Caki2 (cell line): ENCODE results near the gene TERT. TPM values are rescaled to one million over a fixed set of nuclear protein-coding genes. Genes with fewer than 3 reads are reported as not detected.

Source experiments
- DNase-seq: peaks from one replicate; pipeline ENCODE4 v3.0.0-alpha.2; 2015; ENCODE audit warnings: low read depth
- in situ Hi-C: cut with HindIII; loops from 2 replicates; pipeline ENCODE4 v1.10.0; 2016; ENCODE audit warnings: low sequenced_read_pairs, low pct_unique_long_range_greater_than_20kb, mixed read lengths
- total RNA-seq: library from RNA; depleted of rRNA; stranded (reverse); fragments of >200 nt; shearing (Covaris generic); gene quantifications from 2 replicates; pipeline ENCODE4 v1.2.3, GENCODE V29; 2014; ENCODE audit warnings: low replicate concordance

TERT gene
- total RNA-seq, 1 experiment from 2014 or later: 0.03 TPM

DNA sequence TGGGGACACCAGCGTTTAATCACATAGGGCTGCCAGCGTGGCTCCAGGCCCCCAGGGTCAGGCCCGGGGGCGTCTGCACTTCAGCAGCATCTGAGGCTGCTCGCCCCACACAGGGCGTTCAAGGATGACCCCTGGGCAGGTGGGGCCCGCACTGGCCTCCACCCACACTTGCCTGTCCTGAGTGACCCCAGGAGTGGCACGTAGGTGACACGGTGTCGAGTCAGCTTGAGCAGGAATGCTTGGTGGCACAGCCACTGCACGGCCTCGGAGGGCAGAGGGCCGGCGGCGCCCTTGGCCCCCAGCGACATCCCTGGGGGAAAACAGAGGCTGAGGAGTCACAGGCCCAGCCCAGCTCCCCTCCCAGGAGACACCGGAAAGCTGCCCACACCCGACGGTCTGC, 40.7 kb downstream of the TERT start:
- in situ Hi-C loops: no loop called here
- DNase-seq: no peak

DNA sequence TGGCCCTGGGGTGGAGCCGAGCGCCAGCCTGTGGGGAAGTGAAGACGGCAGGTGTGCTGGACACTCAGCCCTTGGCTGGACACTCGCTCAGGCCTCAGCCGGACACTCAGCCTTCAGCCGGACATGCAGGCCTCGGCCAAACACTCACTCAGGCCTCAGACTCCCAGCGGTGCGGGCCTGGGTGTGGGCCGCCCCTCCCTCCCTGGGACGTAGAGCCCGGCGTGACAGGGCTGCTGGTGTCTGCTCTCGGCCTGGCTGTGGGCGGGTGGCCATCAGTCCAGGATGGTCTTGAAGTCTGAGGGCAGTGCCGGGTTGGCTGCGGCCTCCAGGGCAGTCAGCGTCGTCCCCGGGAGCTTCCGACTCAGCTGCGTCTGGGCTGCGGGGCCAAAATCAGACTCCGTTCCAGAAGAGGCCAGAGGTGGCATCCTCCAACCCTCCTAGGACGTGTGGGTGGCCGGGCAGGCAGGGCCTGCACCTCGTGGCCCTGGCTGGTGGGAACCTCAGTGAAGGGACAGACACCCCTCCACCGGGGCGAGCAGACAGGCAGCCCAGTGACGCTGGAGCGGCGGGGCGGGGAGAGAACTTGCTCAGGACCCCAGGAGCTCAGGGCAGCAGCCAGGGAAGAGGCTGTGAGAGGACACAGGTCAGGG, 41.3 kb downstream of the TERT start:
- no peak for DNase-seq
- in situ Hi-C loops: no loop called here

DNA sequence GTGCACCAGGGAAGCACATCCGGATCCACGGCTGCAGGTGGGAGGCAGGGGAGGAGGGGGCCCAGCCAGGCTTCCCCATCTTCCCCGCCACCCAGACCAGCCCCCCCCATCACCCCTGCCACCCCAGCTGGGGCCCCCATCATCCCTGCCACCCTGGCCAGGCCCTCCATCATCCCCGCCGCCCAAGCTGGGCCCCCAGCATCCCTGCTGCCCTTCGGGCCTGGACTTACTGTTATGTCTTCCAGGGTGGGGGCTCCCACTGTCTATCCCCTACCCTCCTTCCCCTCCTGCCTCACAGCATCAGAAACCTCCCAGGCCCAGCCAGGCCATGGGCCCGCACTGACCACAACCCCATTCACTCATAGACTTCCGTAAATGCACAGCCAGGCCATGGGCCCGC, 42.2 kb downstream of the TERT start:
- in situ Hi-C loops: no loop called here
- DNase-seq: no peak

DNA sequence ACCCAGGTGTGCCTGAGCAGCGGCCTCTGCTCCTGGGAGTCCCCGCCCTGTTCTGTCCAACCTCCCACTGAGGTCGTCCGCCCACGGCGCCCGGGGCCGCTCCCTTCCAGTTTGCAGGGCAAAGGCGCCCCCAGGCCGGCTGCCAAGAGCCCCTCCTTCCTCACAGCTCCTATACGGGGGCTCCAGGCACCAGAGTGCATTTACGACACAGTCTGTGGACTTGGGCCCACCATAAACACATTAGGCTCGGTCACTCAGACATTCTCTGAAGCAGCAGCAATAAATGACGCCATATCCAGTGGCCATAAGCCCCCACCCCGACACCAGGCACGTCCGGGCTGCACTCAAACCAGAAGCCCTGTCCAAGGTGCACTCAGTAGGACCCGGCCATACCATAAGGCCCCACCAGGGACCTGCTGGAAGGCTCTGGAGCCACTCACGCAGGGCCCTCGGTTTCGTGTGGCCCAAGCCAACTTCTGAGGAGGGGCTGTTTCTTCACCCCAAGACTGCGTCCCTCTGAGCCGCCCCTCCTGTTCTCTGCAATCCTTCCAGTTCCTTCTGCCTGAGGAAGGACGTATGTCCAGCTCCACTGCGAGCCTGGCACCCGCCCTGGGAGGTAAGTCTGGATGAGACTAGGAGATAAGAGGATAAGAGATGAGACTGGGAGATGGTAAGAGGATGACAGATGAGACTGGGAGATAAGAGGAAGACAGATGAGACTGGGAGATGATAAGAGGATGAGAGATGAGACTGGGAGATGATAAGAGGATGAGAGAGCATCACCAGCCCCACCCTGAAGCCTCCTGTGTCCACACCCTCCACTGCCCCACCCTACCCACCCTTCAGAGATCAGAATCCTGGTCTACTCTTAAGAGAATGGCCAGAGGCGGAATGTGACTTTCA, 42.9 kb downstream of the TERT start:
- no peak for DNase-seq
- in situ Hi-C loops: no loop called here

DNA sequence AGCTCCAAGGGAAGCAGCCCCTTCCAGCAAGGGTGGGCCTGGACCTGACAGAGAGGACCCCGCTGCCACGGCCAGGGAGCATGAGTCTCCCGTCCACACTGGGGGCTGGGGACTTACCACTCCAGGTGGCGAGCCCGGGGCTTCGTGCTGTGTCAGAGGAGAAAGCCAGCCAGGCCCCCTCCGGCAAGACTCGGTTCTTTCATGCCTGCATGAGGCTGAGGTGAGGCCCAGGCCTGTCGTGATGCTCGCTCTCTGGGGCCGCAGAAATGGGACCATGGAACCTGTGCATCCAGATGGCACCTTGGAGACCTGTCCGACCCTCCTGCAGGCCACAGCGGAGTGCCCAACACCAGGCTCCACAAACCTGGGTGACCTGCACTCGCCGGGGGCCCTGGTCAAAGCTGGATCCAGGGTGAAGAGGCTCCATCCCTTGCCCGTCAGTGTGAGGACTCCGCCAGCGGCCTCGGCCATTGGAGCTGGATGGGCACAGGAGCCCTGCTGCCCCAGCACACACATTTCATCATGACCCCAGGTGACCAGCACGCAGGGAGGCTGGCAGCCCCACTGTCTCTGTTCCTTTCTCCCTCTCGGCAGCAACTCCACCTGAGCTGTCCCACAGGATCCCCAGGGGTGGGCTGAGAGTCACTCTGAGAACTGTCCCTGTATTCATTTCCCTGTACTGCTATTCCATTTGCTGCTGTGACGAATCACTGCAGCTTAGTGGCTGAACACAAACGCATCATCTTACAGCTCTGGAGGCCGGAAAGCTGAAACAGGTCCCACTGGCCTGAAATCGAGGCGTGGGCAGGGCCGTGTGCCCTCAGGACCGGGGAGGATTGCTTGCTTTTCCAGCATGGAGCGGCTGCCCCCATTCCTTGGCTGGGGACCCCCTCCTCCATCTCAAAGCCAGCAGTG, 45.2 kb downstream of the TERT start:
- no peak for DNase-seq
- in situ Hi-C loops: no loop called here

DNA sequence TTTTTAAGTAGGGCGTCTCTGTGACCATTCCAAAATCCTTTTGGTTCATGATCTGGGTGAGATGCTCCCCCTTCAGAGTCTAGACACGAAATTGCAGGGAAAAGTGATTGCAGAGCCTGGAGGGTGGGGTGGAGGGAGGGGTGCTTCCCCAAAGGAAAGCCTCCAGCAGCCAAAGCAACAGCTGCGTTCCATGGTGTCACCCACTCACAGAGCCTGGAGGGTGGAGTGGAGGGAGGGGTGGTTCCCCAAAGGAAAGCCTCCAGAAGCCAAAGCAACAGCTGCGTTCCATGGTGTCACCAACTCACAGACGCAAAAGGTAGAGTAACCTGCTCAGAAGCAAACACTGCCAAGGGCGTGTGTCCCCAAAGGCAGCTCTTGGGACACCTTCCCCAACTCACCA, 47.1 kb downstream of the TERT start:
- DNase-seq: no peak
- in situ Hi-C loops: no loop called here

DNA sequence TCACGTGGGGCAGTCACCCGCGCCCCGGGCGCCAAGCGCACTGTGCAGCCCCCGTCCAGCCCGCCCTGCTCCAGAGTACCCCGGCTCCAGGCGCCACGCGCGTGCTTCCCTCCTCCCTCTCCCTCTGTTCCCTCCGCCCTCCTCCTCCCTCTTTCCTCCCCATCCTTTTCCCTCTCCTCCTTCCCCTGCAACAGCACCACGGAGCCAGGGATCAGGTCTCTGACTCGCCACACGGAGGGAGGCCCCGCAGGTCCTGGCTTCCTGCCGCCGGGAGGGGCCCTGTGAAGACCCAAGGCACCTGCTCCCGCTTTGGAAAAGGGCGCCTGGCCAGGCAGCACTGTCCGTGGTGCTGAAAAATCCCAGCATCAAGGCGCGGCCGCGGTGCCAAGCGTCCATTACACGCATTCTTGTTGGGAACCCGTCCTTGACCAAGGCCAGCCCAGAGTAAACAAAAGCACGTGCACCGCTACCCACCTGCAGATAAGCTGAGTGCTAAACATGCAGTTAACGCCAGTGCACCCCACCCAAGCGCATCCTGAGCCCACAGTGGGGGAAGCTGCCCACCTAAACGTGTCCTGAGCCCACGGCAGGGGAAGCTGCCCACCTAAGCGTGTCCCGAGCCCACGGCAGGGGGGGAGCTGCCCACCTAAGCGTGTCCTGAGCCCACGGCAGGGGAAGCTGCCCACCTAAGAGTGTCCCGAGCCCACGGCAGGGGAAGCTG, 48.0 kb downstream of the TERT start:
- in situ Hi-C loops: no loop called here
- DNase-seq: peak; percentile 62

DNA sequence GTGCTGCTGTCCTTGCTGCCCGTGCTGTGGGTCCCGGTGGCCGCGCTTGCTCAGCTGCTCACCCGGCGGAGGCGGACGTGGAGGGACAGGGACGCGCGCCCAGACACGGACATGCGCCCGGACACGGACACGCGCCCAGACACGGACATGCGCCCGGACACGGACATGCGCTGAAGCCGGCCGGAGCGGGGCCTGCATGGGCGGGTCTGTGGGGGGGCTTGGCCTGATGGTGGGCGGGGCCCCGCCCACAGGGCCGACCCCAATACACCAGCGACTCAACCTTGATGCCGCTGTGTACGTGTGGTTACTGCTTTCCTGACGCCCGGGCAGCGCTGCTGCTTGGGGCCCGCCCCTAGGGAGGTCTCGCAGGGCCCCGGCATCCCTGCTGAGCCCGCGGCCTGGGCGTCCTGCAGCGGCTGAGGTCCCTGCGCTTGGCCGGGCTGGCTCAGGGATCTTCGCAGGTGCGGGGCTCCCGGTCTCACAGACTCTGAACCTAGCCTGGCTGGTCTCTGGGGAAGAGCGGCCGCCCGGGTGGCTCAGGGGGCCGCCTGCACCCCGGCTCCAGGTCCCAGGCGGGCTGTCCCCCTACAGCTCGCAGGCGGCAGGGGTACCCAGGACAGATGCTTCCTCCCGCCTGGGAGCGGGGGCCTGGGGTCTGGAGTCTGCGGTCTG, 48.8 kb downstream of the TERT start:
- in situ Hi-C loops: no loop called here

DNA sequence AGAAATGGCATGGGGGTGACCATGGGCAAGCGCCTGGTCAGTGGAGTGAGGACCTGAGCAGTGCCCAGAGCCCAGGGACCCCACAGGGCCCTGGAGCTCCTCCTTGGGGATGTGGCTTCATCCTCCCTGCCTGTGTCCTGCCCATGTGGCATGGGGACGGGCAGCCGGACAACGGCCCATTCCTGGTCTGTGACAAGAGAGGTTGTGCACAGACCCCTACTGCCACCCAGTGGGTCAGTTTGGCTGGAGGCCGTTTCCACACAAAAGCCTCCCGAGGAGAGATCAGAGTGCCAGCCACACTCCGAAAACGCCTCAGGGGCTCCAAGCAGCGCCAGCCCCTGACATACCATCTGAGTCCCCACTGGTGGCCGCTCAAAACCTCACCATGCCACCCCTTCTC, 49.9 kb downstream of the TERT start:
- in situ Hi-C loops: no loop called here
- no peak for DNase-seq

More for the DNA sequence above, 48.8 kb downstream of the TERT start:
- no peak for DNase-seq

DNA sequence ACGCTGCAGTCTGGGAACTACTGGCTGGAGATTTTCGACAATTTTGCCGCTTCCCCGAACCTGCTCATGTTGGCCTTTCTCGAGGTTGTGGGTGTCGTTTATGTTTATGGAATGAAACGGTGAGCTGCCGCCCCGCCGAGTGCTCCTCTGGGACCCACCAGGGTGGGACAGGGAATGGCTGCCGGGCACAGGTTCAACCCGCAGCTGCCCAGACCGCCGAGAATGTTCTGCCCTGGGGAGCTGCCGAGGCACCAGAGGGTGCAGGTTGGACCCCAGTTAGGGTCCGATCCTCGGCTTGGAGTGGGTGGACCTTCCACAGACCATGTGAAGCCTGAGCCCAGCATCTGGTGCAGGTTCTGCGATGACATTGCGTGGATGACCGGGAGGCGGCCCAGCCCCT, 50.6 kb downstream of the TERT start:
- in situ Hi-C loops: no loop called here
- no peak for DNase-seq

DNA sequence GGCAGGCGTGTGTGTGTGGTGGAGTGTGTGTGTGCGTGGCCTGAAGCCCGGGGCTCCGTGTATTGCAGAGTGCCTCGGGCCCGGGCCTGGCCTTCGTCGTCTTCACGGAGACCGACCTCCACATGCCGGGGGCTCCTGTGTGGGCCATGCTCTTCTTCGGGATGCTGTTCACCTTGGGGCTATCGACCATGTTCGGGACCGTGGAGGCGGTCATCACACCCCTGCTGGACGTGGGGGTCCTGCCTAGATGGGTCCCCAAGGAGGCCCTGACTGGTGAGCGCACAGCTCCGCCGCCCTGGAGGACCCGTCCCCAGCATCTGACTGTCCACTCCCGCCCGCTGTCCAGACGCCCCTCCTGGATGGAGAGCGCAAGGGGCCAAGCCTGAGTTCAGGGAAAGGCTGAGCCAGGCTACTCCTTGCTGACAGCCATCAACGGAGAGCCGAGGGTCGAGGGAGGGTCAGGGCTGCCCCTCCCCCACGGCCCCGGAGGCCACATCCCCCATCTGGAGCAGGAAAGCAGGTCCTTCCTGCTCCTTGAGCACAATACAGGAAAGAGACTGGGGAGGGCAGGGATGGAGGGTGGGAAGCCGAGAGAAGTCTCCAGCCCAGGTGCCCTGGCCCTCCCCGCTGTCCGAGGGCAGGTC, 51.3 kb downstream of the TERT start:
- no peak for DNase-seq

DNA sequence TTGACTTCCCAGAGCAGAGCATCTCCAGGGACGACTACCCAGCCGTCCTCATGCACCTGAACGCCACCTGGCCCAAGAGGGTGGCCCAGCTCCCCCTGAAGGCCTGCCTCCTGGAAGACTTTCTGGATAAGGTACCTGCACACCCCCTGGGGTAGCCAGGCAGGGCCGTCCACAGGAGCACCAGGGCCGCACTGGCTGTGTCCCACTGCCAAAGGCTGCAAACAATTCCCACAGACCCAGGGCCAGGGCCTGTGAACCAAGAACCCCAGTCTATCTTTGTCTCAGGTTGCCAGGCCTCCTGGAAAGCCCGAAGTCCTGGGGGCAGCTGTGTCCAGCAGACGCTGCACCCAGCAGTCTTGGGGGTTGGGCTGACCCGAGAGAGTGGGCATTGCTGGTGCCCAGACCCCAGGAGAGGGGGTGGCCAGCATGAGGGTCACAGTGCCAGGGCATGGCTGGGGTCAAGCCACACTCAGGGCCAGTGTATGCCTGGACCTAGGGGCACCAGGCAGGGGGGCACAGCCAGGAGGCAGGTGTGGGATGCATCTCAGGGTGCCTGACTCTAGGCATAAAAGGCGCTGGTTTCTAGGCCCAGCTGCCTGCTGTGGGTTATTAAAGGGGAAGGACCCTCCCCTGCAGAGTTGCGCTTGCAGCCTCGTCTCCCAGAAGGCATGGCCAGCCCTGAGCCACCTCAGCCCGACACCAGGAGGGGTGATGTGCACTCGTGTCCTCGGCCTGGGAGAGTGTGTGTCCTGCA, 52.0 kb downstream of the TERT start:
- in situ Hi-C loops: no loop called here
- DNase-seq: no peak

More for the DNA sequence above, 51.3 kb downstream of the TERT start:
- in situ Hi-C loops: no loop called here

DNA sequence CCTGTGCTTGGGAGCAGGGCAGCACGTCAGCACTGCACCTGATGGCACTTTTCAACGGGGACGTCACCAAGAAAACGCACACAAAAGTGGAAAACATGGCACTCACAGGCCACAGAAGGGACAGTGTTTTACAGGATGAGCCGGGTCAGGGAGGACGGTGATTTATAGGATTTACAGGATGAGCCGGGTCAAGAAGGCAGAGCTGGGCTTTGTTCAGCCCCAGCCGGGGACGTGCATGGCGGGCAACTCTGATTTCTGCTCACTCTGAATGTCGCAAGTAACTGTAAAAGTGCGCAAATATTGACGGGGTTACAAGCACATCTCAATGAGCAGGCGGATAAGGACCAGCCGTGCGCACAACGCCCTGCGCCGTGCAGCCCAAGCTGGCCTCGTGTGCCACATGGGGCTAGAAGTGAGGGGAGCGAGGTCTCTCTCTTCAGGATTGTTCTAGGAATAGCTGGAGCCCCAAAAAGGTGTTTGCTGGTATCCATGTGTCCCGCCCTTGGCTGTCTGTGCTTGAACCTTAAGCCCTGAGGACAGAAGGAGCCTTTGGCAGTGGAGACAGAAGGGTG, 53.3 kb downstream of the TERT start:
- DNase-seq: no peak
- in situ Hi-C loops: no loop called here

DNA sequence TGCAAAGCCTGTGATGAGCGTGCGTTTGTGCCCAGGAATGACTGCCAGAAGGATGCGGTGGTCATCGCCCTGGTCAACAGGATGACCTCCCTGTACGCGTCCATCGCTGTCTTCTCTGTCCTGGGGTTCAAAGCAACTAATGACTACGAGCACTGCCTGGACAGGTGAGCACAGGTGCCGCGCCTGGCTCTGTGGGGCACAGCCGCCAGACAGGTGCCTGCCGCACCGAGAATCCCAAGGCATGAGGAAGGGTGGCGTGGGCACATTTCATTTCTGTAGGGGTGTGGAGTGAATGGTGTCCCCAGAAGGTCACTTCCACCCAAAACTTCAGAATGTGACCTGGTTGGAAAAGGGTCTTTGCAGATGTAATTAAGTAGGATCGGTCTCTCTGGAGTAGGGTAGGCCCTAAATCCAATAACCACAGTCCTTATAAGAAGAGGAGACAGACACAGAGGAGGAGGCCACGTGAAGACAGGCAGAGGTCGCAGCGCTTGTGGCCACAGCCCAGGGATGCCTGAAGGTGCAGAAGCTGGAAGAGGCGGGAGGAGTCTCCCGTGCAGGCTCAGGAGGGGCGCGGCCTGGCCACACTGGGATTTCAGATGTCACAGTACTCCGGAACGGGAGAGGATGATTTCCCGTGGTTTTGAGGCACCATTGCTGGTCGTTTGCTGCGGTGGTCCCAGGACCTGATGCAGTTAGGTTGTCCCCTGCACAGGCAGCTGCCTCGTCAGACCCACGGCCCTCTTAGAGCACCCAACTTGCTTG, 54.2 kb downstream of the TERT start:
- in situ Hi-C loops: no loop called here
- DNase-seq: no peak

DNA sequence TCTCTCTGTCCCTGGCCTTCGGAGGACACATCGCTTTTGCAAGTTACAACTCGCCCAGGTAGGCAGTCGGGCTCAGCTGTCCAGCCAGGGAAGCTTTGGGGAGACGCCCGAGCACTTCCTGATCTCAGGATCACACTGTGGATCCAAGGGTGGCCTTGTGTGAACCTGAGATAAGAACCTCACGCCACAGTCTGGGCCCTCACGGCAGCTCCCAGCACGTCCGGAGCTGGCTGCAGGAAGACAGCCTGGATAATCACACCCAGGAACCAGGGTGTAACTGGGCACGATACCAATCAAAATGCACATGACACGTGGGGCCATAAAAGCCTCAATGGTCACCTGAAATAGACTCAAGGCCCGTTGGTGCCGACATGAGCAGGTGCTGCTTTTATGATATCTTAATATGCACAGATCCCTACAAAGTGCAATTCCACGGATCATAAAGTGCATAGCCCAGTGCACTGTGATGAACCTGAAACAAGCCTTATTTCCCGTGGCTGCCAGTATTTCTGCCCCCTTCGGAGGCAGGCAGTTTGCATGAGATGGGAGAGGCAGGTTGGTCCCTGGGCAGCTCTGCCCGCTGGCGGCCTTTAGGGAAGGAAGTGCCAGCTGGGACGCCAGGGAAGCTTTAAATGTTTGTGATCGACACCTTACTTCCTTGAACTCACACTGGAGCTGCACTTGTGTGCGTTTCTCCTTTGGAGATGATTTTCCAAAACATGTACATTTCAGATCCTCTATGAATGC, 55.2 kb downstream of the TERT start:
- in situ Hi-C loops: no loop called here
- no peak for DNase-seq
